ENCODE results near the gene MAP4. TPM values are rescaled to one million over a fixed set of nuclear protein-coding genes. Genes with fewer than 3 reads are reported as not detected.

MAP4 gene
- total RNA-seq, 2 experiments from 2014 or later = 101 to 103 TPM

- H3K9me3 Mint-ChIP-seq = no peaks in the 10 kb centered on the region
- ChIA-PET POLR2A (no interaction called here), CTCF (interaction anchor here (0.8 kb wide), 2 partner anchors 23 to 365 kb away, joined by 3 read pairs; no protein-coding TSS in a partner anchor)
- no peak overlapping the region for H3K27ac Mint-ChIP-seq
- peaks cover 3% of the 10 kb centered on the region for H3K36me3 Mint-ChIP-seq (ENCODE audit: low read depth)
- H3K4me3 Mint-ChIP-seq = no peak overlapping the region
- intact Hi-C loops (cut with micrococcal nuclease) = loop anchor here (10.0 kb wide), 1 partner anchor 135 kb away; no protein-coding TSS in a partner anchor
- ATAC-seq (no peak), DNase-seq (no peak)
- no peaks in the 10 kb centered on the region for H3K4me1 Mint-ChIP-seq (ENCODE audit: low read depth)
- no peak for TF ChIP-seq CTCF (IDR thresholded peaks at IDR 0.05)
- no peaks in the 10 kb centered on the region for H3K27me3 Mint-ChIP-seq
Measured at GRCh38 chr3:47859956-47860605, 156.1 kb downstream of the MAP4 start.

DNA sequence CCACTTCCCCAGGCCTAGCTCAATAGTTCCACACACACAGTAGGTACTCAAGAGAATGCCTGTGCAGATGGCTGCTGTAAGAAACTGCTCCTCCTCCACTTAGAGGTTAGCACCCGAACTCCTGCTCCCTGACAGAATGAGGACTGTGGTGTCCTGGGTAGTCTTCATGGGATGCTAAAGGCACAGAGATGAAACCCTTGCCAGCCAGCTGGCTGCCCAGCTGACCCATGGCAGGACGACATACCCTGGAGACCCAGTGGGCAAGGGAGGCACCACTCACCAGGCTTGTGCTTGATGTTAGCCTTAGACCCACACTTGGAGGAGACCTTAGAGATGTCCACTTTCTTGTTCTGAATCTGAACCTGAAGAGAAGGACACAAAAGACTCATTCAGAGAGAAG, 159.1 kb downstream of the MAP4 start:
- H3K36me3 Mint-ChIP-seq (ENCODE audit: low read depth) = peaks cover 5% of the 10 kb centered on the region
- no peak overlapping the region for H3K4me3 Mint-ChIP-seq
- no peaks in the 10 kb centered on the region for H3K9me3 Mint-ChIP-seq
- peak overlapping the region; percentile 30 for H3K27ac Mint-ChIP-seq
- no peaks in the 10 kb centered on the region for H3K4me1 Mint-ChIP-seq (ENCODE audit: low read depth)
- CTCF ChIA-PET = interaction anchor here (1.2 kb wide), 1 partner anchor 32 kb away, joined by 3 read pairs; no protein-coding TSS in a partner anchor
- POLR2A ChIA-PET = no interaction called here
- TF ChIP-seq CTCF (IDR thresholded peaks at IDR 0.05) = no peak
- no peak for DNase-seq
- intact Hi-C loops (cut with micrococcal nuclease) = no loop called here
- H3K27me3 Mint-ChIP-seq = no peaks in the 10 kb centered on the region
- no peak for ATAC-seq

DNA sequence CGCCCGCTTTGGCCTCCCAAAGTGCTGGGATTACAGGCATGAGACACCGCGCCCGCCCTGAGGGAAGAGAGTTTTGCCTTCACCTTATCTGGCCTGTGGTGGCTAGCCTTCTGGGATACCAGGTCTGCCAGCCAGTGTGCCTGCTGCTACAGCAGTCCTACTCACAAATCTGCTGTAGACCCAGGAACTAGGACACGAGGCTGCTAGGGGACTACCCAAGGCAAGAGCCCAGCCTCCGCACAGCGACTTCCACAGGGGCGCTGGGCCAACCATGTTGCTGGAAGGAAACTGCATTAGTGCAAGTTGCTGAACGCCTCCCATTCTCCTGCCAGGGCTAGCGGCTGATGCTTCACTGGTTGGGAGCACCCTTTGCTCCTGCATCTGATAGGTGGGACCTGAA, 159.5 kb downstream of the MAP4 start:
- no peaks in the 10 kb centered on the region for H3K4me1 Mint-ChIP-seq (ENCODE audit: low read depth)
- ATAC-seq (no peak), DNase-seq (no peak)
- H3K9me3 Mint-ChIP-seq = no peaks in the 10 kb centered on the region
- H3K36me3 Mint-ChIP-seq (ENCODE audit: low read depth) = peaks cover 5% of the 10 kb centered on the region
- intact Hi-C loops (cut with micrococcal nuclease) = no loop called here
- no peak overlapping the region for H3K4me3 Mint-ChIP-seq
- no peaks in the 10 kb centered on the region for H3K27me3 Mint-ChIP-seq
- no peak overlapping the region for H3K27ac Mint-ChIP-seq
- ChIA-PET CTCF (interaction anchor here (1.2 kb wide), 1 partner anchor 31 kb away, joined by 3 read pairs; no protein-coding TSS in a partner anchor), POLR2A (no interaction called here)
- no peak for TF ChIP-seq CTCF (IDR thresholded peaks at IDR 0.05)

DNA sequence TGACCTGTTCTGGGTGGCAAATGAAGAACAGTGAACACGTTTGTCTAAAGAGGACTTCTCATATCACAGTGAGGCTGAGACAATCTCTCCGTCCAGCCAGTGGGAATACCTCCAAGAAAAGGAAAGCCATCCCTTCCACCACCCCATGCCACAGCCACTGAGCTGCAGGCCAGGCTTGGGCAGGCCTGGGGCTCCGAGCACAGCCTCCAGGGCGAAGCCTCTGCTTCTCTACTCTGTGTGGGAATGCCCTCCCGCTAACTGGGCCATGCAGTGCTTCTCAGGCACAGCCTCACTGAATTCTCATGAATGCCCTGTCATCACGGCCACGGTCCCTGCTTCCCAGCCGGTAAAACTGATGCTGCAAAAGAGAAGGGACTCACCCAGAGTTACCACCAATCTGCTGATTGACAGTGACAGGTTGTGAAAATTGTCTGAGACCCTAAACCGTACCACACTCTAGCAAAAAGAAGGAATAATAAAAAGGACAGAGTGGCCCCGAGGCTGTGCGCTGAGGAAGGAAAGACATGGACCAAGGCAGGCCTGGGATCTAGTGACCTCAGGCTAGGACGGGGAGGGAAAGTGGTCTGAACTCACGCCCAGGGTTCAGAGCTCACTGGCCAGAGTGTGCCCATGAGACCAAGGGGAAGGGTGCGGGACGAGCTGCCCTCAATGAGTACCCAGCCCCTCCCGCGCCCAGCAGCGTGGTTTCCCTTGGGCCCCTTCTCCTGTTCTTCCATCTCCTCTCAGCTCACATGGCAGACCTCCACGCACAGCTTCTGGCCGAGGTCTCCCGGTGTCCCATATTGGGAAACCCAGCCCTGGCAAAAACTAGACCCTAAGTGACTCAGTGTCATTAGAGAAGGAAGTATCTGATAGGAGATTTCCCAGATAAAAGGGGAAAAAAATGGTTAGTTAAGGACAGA, 160.5 kb downstream of the MAP4 start:
- ChIA-PET CTCF (interaction anchor here (1.3 kb wide), 1 partner anchor 31 kb away, joined by 5 read pairs; no protein-coding TSS in a partner anchor), POLR2A (no interaction called here)
- intact Hi-C loops (cut with micrococcal nuclease) = no loop called here
- no peak for TF ChIP-seq CTCF (IDR thresholded peaks at IDR 0.05)
- Mint-ChIP-seq H3K36me3 (ENCODE audit: low read depth) (peaks cover 5% of the 10 kb centered on the region), H3K9me3 (no peaks in the 10 kb centered on the region), H3K4me3 (no peak overlapping the region), H3K27ac (no peak overlapping the region), H3K27me3 (no peaks in the 10 kb centered on the region), H3K4me1 (ENCODE audit: low read depth) (no peaks in the 10 kb centered on the region)
- no peak for ATAC-seq
- no peak for DNase-seq

All from activated CD8-positive, alpha-beta T cell treated with anti-CD3 and anti-CD28 coated beads for 36 hours (primary cell).